Umbilical cord (tissue), 1 donor: Measurements from ENCODE around the gene MRGPRX1. TPM values are rescaled to one million over a fixed set of nuclear protein-coding genes. Genes with fewer than 3 reads are reported as not detected.

ENCODE experiments used
- total RNA-seq: library from RNA; depleted of rRNA; stranded (reverse); fragments of >200 nt; gene quantifications from one replicate; pipeline ENCODE4 v1.2.3, GENCODE V29; 2014; ENCODE audit warnings: low replicate concordance; ENCODE audit not compliant: insufficient read depth

Gene MRGPRX1
- total RNA-seq, 1 donor from 2014 or later, result not detected

Other genes with a start within 250 kb of the MRGPRX1 start
- 4.3 TPM for gene TMEM86A, start 240.6 kb downstream of the MRGPRX1 start, total RNA-seq
- gene IGSF22, start 213.2 kb downstream of the MRGPRX1 start, total RNA-seq, result 2.6 TPM
- 4.8 TPM for gene PTPN5, start 147.6 kb downstream of the MRGPRX1 start, total RNA-seq
- gene MRGPRX2, start 121.3 kb upstream of the MRGPRX1 start, total RNA-seq, result 0.24 TPM
- gene ZDHHC13, start 177.8 kb upstream of the MRGPRX1 start, total RNA-seq, result 13.5 TPM